NCI-H146 (cell line): Measurements from ENCODE around the gene SLC22A3.
"Not testable (repeated sequence)": the region's sequence is repeated elsewhere in the genome, so short reads cannot be mapped to it uniquely, and the experiment has no call there.

Source experiments
- DNase-seq: peaks from one replicate; lab custom pipeline; 2025; lab: John Stamatoyannopoulos, UW

Gene SLC22A3

GRCh38 chr6:160445130-160445529, 97.0 kb downstream of the SLC22A3 start:
- no peak for DNase-seq

- DNase-seq, result no peak
These were observed 99.2 kb downstream of the SLC22A3 start for GRCh38 chr6:160447350-160447749.

- DNase-seq, result not testable (repeated sequence)
These were observed 101.6 kb downstream of the SLC22A3 start for GRCh38 chr6:160449787-160450186.

- no peak for DNase-seq
These were observed 102.7 kb downstream of the SLC22A3 start for GRCh38 chr6:160450849-160451248.

GRCh38 chr6:160454303-160454702, 106.1 kb downstream of the SLC22A3 start:
- no peak for DNase-seq

- DNase-seq, result no peak
These were observed 106.9 kb downstream of the SLC22A3 start for GRCh38 chr6:160455081-160455480.

GRCh38 chr6:160455541-160456213, 107.5 kb downstream of the SLC22A3 start:
- DNase-seq, result peak; percentile 48

- no peak for DNase-seq
These were observed 108.0 kb downstream of the SLC22A3 start for GRCh38 chr6:160456214-160456546.

GRCh38 chr6:160457823-160458222, 109.6 kb downstream of the SLC22A3 start:
- DNase-seq, result no peak

GRCh38 chr6:160461641-160462040, 113.5 kb downstream of the SLC22A3 start:
- no peak for DNase-seq

- DNase-seq, result no peak
These were observed 113.9 kb downstream of the SLC22A3 start for GRCh38 chr6:160462116-160462515.

- DNase-seq, result no peak
These were observed 114.5 kb downstream of the SLC22A3 start for GRCh38 chr6:160462551-160463109.

- DNase-seq, result no peak
These were observed 116.6 kb downstream of the SLC22A3 start for GRCh38 chr6:160464744-160465143.

GRCh38 chr6:160467261-160467871, 119.2 kb downstream of the SLC22A3 start:
- DNase-seq, result not testable (repeated sequence)

- no peak for DNase-seq
These were observed 121.0 kb downstream of the SLC22A3 start for GRCh38 chr6:160469153-160469552.

GRCh38 chr6:160476056-160476455, 127.9 kb downstream of the SLC22A3 start:
- DNase-seq, result not testable (repeated sequence)

- not testable (repeated sequence) for DNase-seq
These were observed 128.9 kb downstream of the SLC22A3 start for GRCh38 chr6:160477072-160477471.

GRCh38 chr6:160477901-160478300, 129.7 kb downstream of the SLC22A3 start:
- no peak for DNase-seq

GRCh38 chr6:160487116-160487515, 138.9 kb downstream of the SLC22A3 start:
- no peak for DNase-seq

- DNase-seq, result no peak
These were observed 140.9 kb downstream of the SLC22A3 start for GRCh38 chr6:160489091-160489490.

GRCh38 chr6:160494576-160494975, 146.4 kb downstream of the SLC22A3 start:
- DNase-seq, result no peak

GRCh38 chr6:160500639-160501038, 152.5 kb downstream of the SLC22A3 start:
- DNase-seq, result no peak
